Fibroblast of mammary gland (primary cell): ENCODE results near the gene ZNF480.

Source experiments
- DNase-seq: peaks from one replicate; pipeline ENCODE4 v3.0.0-alpha.2; 2010; ENCODE audit warnings: low read depth
- H3K4me3 ChIP-seq: 2 replicates; pipeline ENCODE4 v1.5.1; 2011; ENCODE audit warnings: low read depth, mild to moderate bottlenecking, low read length, moderate library complexity; ENCODE audit not compliant: control insufficient read depth
- CTCF ChIP-seq: conservative IDR thresholded peaks from 2 replicates; pipeline ENCODE4 v1.5.1; 2011; ENCODE audit warnings: low read depth, low read length, inconsistent platforms; ENCODE audit not compliant: control insufficient read depth, insufficient read depth

The ZNF480 gene

GRCh38 chr19:52296400-52296772 lies 583 bp upstream of the ZNF480 start:
- peak overlapping the region; percentile 97 for H3K4me3 ChIP-seq
- no peak for DNase-seq
- no peak for TF ChIP-seq CTCF

- DNase-seq = peak; percentile 2
These were observed 814 bp downstream of the ZNF480 start for GRCh38 chr19:52297601-52298364.

GRCh38 chr19:52307275-52307674 lies 10.3 kb downstream of the ZNF480 start:
- peak; percentile 26 for DNase-seq
- H3K4me3 ChIP-seq = no peak overlapping the region
- no peak for TF ChIP-seq CTCF

More at GRCh38 chr19:52297601-52298364, 814 bp downstream of the ZNF480 start:
- no peak for TF ChIP-seq CTCF
- peak overlapping the region; percentile 97 for H3K4me3 ChIP-seq

- TF ChIP-seq CTCF = no peak
- H3K4me3 ChIP-seq = no peak overlapping the region
- DNase-seq = no peak
These were observed 25.5 kb downstream of the ZNF480 start for GRCh38 chr19:52322429-52322828.

GRCh38 chr19:52331757-52332156 lies 34.8 kb downstream of the ZNF480 start:
- no peak for TF ChIP-seq CTCF
- H3K4me3 ChIP-seq = no peak overlapping the region
- DNase-seq = no peak

GRCh38 chr19:52335768-52336116 lies 38.8 kb downstream of the ZNF480 start:
- DNase-seq = no peak
- H3K4me3 ChIP-seq = peak overlapping the region; percentile 81
- TF ChIP-seq CTCF = no peak
